ENCODE results near the gene MLLT3. TPM values are rescaled to one million over a fixed set of nuclear protein-coding genes. Genes with fewer than 3 reads are reported as not detected.

The MLLT3 gene
- total RNA-seq, 4 donors from 2014 or later = 10.2 to 15.3 (median 14.5) TPM

GRCh38 chr9:20379804-20380225 lies 242.5 kb downstream of the MLLT3 start:
- WGBS, 2 donors = 86 to 92% methylated on average over 2 of the region's 2 CpGs
- DNase-seq (ENCODE audit: low spot score in 2 of 2) = no peak
- no peaks in the 10 kb centered on the region for H3K36me3 ChIP-seq
- no peak for TF ChIP-seq POLR2A (IDR thresholded peaks at IDR 0.05)
- TF ChIP-seq, protein P1, sequence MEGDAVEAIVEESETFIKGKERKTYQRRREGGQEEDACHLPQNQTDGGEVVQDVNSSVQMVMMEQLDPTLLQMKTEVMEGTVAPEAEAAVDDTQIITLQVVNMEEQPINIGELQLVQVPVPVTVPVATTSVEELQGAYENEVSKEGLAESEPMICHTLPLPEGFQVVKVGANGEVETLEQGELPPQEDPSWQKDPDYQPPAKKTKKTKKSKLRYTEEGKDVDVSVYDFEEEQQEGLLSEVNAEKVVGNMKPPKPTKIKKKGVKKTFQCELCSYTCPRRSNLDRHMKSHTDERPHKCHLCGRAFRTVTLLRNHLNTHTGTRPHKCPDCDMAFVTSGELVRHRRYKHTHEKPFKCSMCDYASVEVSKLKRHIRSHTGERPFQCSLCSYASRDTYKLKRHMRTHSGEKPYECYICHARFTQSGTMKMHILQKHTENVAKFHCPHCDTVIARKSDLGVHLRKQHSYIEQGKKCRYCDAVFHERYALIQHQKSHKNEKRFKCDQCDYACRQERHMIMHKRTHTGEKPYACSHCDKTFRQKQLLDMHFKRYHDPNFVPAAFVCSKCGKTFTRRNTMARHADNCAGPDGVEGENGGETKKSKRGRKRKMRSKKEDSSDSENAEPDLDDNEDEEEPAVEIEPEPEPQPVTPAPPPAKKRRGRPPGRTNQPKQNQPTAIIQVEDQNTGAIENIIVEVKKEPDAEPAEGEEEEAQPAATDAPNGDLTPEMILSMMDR (IDR thresholded peaks at IDR 0.05) = no peak
- no peak for TF ChIP-seq EP300 (IDR thresholded peaks at IDR 0.05)
- H3K27me3 ChIP-seq = no peaks in the 10 kb centered on the region
- H3K4me1 ChIP-seq = peaks cover 0 to 4% (median 0%) of the 10 kb centered on the region in 4 donors
- H3K9me3 ChIP-seq = no peaks in the 10 kb centered on the region
- no peak overlapping the region for H3K4me3 ChIP-seq
- no peak overlapping the region for H3K27ac ChIP-seq

DNA sequence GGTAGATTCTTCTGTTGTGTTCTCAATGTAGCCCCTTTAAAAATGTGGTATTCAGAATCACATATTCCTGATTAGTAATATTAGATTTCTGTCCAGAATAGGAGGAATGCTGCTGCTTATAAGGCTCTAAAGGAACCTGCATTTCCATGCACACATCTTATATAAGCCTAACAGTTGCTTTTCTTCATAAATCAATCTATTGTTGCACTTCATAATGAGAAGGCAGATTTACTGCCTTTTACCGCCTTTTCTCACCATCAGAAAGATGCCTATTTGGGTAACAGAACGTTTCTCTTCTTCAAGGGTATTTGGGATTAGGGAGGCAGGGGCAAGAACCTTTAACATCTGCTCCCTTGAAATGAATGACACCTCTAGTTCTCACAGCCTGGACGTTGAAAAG lies 243.4 kb downstream of the MLLT3 start:
- WGBS, 2 donors = 67 to 71% methylated on average over 3 of the region's 3 CpGs
- DNase-seq (ENCODE audit: low spot score in 2 of 2) = no peak
- Histone ChIP-seq H3K4me3 (no peak overlapping the region), H3K27me3 (no peaks in the 10 kb centered on the region), H3K27ac (no peak overlapping the region), H3K36me3 (no peaks in the 10 kb centered on the region), H3K4me1 (peaks cover 0 to 4% (median 0%) of the 10 kb centered on the region in 4 donors), H3K9me3 (no peaks in the 10 kb centered on the region)
- TF ChIP-seq, protein P1 (IDR thresholded peaks at IDR 0.05) = no peak
- TF ChIP-seq EP300 (IDR thresholded peaks at IDR 0.05) (no peak), POLR2A (IDR thresholded peaks at IDR 0.05) (no peak)

- Histone ChIP-seq H3K9me3 (no peaks in the 10 kb centered on the region), H3K4me3 (no peak overlapping the region), H3K27ac (no peak overlapping the region), H3K27me3 (no peaks in the 10 kb centered on the region), H3K36me3 (no peaks in the 10 kb centered on the region), H3K4me1 (peaks cover 0 to 4% (median 0%) of the 10 kb centered on the region in 4 donors)
- DNase-seq (ENCODE audit: low spot score in 2 of 2) = no peak
- no peak for TF ChIP-seq POLR2A (IDR thresholded peaks at IDR 0.05)
- TF ChIP-seq, protein P1 (IDR thresholded peaks at IDR 0.05) = no peak
Observed at GRCh38 chr9:20377790-20378189, 244.5 kb downstream of the MLLT3 start.

- WGBS, 2 donors = 54 to 62% methylated on average over 4 of the region's 4 CpGs
- no peak overlapping the region for H3K4me3 ChIP-seq
- peaks cover 0 to 4% (median 0%) of the 10 kb centered on the region in 4 donors for H3K4me1 ChIP-seq
Observed at GRCh38 chr9:20376731-20377375, 245.4 kb downstream of the MLLT3 start.

GRCh38 chr9:20376042-20376441 lies 246.3 kb downstream of the MLLT3 start:
- Histone ChIP-seq H3K36me3 (no peaks in the 10 kb centered on the region), H3K9me3 (no peaks in the 10 kb centered on the region), H3K27me3 (no peaks in the 10 kb centered on the region), H3K4me1 (peaks cover 0 to 4% (median 0%) of the 10 kb centered on the region in 4 donors), H3K27ac (no peak overlapping the region), H3K4me3 (no peak overlapping the region)
- 81 to 87% methylated on average over 4 of the region's 4 CpGs for WGBS, 2 donors
- DNase-seq (ENCODE audit: low spot score in 2 of 2) = no peak
- TF ChIP-seq EP300 (IDR thresholded peaks at IDR 0.05) = no peak
- TF ChIP-seq, protein P1 (IDR thresholded peaks at IDR 0.05) = no peak

More at GRCh38 chr9:20376731-20377375, 245.4 kb downstream of the MLLT3 start:
- DNase-seq (ENCODE audit: low spot score in 2 of 2) = no peak
- H3K36me3 ChIP-seq = no peaks in the 10 kb centered on the region
- no peaks in the 10 kb centered on the region for H3K9me3 ChIP-seq
- no peaks in the 10 kb centered on the region for H3K27me3 ChIP-seq
- H3K27ac ChIP-seq = no peak overlapping the region
- TF ChIP-seq, protein P1 (IDR thresholded peaks at IDR 0.05) = no peak
- TF ChIP-seq POLR2A (IDR thresholded peaks at IDR 0.05) = no peak
- no peak for TF ChIP-seq EP300 (IDR thresholded peaks at IDR 0.05)
